ENCODE measurements around the gene UBE2A.

Gene UBE2A

DNA sequence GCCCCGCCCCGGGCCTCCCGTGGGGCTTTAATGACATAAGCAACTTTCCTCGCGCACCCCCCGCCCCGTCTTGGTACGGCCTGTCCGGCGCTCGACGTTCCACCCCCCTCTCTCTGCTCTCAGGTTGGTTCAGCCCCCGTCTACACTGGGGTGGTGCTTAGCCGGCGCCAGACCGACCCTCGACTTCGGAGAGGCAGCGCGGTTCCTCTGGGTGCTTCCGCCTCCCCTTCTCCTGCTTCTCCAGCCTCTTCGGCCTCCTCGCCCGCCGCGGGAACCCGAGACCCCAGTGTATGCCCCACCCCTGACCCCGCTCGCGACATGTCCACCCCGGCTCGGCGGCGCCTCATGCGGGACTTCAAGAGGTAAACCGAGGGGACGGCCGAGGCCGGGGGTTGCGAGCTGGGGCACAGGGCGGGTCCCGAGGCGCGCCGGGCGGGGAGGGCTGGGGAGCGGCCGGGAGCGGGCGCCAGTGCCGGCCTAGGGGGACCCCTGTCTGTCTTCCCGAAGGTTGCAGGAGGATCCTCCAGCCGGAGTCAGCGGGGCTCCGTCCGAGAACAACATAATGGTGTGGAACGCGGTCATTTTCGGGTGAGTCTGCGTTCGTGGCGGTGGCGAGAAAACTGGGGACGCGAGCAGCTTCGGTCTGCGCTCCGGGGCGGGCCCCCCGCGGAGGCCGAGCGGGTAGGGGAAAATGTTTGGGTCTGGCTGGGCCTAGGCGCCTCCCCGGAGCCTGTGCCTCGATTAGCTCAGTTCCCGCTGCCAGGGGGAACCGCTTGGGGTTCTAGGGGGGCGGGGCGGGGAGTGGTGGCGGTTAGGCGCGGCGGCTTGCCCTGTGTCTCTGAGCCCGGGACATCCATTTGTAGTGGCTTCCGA lies at the start of gene UBE2A:
TSS of gene UBE2A (plus strand) at position 170 of the 873 bp plus-strand sequence. CDS start at position 319, 149 bp downstream.
- DNase-seq (ENCODE audit: low spot score): peak; percentile 85

DNA sequence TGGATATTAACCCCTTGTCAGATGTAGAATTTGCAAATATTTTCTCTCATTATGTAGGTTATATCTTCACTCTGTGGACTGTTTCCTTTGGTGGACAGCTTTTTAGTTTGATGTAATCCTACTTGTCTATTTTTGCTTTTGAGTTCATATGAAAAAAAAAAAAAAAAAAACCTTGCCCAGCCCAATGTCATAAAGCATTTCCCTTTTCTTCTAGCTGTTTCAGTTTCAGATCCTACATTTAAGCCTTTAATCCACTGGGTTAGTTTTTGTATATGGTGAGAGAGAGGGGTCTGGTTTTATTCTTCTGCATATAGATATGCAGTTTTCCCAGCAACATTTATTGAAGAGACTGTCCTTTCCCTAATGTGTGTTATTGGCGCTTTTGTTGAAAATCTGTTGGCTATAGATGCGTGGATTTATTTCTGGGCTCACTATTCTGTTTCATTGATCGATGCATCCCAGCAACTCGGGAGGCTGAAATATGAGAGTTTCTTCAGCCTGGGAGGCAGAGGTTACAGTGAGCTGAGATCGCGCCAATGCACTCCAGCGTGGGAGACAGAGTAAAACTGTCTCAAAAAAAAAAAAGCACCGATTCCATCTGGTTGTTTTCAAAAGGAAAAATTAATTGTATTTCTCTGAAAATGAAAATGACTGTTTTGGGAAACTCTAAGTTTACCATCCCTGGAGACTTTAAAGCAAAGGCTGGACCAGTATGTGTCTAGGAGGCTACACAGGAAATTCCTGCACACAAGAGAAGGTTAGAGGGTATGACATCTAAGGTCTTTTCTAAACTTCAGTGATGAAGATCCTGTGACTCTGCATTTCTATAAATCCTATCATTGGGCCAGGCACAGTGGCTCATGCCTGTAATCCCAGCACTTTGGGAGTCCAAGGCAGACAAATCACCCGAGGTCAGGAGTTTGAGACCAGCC lies 44.8 kb upstream of the UBE2A start:
- no peak for DNase-seq (ENCODE audit: low spot score)

DNA sequence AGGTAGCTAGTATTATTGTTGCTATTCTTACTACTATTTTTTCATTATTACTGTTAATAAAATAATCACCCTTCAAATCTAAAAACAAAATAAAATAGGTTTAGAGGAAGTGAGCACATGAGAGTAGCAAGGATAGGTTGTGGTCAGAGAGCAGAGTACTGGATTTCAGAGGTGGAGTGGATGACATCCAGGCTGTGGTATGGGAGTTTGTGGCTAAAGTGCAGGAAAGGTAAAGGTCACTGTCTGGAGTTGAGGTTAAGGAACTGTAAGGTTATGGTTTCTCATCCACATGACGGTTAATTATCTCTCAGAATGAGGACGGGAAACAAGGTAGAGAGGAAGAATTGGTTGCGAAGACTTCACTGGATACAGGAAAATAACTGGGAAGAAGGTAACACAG lies 36.9 kb upstream of the UBE2A start:
- peak; percentile 45 for DNase-seq (ENCODE audit: low spot score)

DNA sequence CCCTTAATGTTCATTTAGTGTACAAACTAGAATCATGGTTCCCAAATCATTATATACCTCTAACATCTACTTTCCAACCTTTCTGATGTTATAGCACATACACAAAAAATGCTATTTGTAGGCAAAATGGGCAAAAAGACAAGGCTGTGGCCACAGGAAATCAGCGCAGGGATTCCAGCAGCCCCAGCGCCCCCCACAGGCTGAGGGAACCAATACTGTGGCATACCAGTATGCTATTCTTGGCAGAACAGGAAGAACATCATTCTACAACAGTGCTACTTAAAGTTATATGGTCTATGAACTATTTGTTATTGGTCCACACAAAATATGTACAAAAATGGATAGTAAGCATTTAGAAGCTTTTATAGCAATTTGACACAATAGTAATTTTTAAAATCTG lies 34.5 kb upstream of the UBE2A start:
- DNase-seq (ENCODE audit: low spot score): no peak

DNA sequence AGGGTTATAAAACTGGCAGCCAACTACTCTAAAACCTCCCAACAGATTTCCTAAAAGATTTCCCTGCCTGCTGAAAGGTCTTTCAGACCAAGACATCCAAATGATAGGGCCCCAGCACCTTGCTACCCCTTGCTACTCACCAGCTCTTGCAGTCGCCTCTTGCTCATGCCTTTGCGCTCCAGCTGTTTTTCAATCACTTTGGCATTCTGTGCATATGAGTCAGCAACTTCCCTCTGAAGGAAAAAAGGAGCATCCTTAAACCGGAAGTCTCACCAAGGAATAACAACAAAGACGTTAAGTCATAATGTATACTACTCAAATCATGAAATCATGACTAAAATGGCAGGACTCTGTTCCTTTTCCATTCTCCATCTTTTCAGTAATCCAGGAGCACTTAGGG lies 33.2 kb upstream of the UBE2A start:
- peak; percentile 79 for DNase-seq (ENCODE audit: low spot score)

DNA sequence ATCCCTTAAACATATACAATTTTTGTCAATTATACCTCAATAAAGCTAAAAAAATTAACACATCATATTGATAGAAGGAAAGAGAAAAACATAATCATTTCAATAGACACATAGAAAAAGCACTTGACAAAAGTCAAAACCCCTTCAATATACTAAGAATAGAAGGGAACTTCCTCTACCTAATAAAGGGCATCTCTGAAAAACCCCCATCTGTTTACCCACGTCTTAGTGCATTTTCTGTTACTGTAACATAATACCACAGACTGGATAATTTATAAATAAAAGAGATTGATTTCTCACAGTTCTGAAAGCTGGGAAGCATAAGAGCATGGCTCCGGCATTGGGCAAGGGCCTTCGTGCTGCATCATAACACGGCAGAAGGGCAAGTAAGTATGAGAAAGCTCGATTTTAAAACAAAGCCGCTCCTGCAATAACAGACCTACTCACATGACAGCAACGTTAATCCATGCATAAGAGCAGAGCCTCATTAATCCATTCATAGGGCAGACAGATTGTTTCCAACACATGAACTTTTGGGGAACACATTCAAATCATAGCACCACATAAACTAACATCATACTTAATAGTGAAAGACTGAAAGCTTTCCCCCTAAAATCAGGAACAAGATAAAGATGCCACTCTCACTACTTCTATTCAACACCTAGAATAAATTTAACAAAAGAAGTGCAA lies 24.9 kb upstream of the UBE2A start:
- DNase-seq (ENCODE audit: low spot score): no peak

DNA sequence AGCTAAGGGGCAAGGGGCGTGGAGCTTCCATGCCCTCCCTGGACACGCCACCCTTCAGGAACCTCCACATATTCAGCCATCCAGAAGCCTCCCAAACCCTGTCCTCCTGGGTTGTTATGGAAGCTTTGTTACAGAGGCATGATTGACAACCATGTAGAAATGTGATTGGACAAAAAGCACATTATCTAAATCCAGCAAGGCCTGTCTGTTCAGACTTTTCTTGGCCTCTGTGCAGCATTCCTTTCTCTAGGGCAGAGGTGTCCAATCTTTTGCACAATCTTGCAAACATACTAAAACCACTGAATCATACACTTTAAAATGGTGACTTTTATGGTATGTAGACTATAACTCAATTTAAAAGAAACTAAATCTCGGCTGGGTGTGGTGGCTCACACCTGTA lies 21.9 kb upstream of the UBE2A start:
- DNase-seq (ENCODE audit: low spot score): no peak

DNA sequence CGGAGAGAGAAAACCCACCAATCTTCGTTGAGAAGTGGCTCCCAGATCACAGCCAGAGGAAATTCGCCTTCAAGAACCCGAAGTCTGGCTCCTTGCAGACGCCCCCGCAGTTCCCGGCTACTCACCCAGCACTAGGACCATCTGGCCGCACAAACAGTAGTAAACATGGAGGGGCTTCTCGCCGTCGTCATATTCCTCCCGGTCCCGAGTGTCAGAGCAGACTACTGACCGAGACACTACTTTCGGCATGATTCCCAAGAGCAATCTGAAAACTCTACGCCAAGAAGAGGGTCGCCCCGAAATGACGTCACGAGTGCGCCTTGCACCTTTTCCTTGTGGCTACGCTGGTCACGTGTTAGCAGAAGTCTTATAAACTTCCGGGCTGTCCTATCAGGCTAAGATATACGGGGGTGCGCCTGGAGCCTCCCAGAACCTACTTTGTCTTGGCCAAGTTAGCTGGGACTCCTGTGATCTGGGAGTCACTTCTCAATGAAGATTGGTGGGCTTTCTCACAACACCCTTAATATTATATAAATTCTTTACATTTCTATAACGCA lies 9.2 kb upstream of the UBE2A start, which contains the start of gene STEEP1:
TSS of gene STEEP1 (minus strand) at position 303 of the 557 bp plus-strand sequence. CDS start at position 249, 54 bp downstream.
- DNase-seq (ENCODE audit: low spot score): peak; percentile 88

DNA sequence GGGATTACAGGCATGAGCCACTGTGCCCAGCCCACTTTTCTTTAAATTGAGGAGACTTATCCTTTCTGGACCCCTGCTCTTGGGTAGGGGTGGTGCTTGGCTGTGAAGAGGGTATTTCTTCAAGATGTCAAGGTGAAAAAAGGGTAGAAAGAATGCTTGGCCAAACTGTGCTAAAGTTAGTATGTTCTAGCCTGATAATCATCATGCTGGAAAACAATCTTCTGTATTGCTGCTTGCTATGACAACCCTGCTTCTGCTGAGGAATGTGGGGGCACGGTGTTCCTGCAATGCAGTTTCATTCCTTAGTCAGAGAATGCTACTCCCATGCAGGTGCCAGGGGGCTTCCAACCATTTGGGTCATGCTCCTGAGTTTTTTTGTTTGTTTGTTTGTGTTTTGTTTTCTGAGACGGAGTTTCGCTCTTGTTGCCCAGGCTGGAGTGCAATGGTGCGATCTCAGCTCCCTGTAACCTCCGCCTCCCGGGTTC lies 4.0 kb upstream of the UBE2A start:
- DNase-seq (ENCODE audit: low spot score): no peak

DNA sequence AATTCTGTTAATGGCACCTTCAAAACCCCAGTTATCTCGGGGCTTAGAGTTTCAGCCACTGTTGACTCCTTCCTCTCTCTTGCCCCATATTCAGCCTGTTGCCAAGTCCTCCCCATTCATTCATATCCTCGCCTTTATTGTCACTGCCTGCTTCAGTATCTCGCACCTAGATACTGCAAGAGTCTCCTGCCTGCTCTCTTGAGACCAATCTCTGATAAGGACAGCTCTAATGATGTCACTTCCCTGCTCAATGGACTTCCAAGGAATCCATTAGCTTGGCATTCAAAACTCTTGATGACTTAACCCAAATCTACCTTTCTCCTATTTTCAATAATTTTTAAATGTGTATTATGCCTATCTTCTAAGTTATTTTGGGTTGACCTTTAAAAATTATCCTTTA lies 1.1 kb upstream of the UBE2A start:
- no peak for DNase-seq (ENCODE audit: low spot score)

DNA sequence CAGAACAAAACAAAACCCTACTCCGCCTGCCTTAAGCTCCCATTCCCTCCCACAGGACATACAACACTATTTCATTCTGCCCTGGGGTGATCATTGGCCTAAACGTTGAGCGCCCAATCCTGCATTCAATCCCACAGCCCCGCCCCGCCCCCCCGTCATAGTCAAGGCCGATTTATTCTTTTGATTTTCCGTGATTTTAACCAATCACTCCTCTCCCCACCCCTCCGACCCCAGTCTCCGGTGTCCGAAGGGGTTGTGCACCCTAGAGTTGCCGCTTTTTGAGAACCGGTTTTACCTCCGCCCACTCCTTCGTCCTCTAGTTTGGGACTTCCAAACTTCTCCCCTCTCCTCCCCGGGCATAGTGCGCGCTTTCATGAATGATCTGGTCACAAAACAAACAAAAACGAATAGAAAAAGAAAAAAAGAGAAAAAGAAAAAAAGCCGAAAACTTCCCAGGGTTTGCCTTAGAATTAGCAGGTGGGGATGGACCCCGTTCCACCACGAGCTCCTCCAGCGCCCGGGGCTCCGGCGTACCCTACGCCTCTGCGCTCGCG lies 446 bp upstream of the UBE2A start:
- DNase-seq (ENCODE audit: low spot score): peak; percentile 26

DNA sequence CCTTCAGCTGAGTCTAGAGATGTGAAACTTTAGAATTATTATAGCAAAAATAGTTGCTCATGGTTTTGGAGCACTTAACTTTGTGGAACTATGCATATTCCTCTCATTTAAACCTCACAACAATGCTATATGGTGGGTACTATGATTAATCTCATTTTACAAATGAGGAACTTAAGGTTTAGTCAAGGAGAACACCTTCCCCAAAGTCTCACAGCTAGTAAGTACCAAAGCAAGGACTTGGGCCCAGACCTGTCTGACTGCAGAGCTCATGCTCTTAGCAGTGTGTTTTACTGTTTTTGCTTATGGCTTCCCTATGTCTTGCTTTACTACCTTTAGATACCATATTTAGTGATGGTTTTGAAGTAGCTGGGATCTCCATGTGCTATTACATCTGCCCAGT lies 5.1 kb downstream of the UBE2A start:
- DNase-seq (ENCODE audit: low spot score): no peak

DNA sequence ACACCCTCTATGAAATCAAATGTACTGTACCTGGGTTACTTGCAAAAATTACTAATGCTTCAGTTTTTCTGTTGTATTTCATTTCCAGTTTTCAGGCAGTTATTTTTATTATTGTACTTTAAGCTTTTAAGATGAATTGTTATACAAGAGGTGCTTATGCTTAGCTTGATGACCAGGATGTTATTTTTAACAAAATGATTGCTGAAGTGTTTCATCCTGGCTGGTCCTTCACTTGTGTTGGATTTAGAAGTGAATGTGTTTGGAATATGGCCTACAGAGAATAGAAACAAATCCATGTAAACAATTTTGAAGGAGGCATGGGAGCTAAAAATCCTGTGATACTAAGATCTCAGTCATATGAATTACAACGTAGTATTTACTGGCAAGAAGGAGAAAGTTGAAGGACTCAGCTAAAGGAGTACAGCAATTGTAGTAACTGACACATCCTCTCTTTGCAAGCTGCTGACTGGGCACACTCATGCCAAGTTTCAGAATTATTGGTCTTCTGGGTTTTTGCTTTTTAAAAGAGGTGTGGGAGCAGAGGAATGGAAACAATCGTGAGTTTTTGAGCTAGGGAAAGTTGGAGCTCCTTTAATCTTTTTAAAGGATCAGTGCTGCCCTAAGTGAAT lies 9.2 kb downstream of the UBE2A start:
- DNase-seq (ENCODE audit: low spot score): no peak

DNA sequence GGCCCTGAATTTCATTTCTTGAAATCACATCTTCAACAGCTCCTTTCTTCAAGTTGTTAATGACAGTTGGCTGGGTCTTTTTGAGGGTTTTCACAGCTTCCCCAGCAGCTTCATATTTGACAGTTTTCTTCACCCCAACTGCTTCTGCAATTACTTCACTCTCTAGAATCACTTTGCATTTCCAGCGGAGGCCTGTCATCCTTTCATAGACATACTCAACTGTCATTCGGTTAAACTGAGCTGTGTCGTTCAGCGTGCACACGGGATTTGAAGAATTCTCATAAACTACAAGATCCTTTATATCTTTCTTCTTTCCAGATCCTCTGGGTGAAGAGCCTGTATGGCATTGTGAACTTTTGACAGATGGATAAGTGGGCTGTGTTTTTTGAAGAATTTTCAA lies 15.4 kb downstream of the UBE2A start:
- DNase-seq (ENCODE audit: low spot score): no peak

DNA sequence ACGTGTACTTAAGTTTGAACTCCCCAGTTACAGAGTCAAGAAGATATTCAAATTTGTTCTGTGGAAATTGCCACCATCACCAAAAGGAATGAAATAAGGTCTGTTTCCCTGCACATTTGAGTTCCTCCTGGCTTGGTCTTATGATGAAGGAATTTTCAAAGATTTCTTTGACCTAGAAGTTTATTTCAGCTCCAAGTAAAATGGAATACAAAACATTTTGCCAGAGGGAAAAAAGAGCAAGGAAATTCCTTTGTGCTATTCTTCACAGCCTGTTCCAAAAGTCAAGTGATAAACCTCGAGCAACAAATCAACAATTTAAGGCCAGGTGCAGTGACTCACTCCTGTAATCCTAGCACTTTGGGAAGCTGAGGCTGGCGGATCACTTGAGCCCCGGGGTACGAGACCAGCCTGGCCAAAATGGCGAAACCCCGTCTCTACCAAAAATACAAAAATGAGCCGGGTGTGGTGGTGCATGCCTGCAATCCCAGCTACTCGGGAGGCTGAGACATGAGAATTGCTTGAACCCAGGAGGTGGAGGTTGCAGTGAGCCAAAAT lies 28.4 kb downstream of the UBE2A start:
- DNase-seq (ENCODE audit: low spot score): no peak

DNA sequence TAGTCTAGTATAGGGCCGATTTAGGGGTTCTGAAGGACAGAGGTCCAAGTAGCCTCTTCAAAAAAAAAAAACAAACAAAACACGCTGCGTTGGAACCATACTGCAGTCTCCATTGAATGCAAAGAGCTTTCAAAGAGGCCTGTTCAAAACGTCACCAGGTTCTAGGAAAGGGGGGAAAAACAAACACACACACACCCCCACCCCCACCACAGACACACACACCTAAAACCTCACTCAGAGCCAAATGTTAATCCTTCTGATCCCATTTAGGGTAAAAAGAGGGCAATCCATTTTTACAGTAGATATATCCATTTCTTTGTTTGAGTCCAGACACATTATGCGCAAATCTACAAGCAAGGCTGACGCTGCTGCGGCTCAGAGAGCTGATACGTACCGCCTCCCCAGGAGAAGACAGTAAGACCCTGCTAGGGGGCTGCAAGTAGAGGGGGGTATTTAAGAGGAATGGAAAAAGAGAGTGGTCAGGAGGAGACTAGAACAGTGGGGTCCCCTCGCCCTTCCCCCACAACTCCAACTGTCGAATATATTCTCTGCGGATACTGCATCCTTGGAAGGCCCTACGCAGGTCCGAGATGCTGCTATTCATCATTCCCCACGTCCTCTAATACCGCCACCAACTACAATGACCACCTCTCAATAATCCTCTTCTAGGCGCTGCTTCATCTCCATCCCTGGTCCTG lies 30.6 kb downstream of the UBE2A start:
- DNase-seq (ENCODE audit: low spot score): no peak

DNA sequence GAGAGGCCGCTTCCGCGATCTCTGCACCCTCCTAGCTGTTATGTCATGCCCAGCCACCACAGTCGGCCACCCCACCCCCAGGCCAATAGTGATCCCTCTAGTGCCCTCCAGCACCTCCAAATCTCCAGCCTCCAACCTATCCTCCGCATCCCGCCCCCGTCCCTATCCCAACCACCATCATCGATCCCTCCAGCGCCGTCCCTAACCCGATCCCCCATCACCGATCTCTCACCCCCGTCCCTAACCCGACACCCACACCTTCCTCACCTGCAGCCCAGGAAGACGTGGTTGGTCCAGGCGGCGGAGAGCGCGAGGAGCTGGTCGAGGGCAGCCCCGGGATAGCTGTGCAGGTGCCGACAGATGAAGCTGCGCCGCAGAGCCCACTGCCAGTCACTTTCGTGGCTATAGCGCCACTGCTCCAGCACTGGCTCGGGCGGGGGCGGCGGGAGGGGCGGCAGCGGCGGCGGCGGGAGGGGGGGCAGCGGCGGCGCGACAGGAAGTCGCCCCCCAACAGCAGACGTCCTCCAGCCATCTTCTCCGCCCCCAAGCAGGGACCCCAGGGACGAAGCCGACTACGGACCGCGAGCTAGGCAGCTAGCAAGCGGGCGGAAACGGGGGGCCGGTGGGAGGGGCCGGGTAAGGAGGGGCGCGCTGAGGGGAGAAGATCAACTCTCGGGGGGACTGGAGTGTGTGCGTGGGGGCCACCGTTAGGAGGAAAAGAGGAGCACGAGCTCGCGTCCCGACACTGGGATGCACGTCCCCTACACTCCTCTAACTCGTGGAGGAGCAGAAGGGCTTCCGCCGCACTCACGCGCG lies 31.3 kb downstream of the UBE2A start:
- DNase-seq (ENCODE audit: low spot score): no peak

DNA sequence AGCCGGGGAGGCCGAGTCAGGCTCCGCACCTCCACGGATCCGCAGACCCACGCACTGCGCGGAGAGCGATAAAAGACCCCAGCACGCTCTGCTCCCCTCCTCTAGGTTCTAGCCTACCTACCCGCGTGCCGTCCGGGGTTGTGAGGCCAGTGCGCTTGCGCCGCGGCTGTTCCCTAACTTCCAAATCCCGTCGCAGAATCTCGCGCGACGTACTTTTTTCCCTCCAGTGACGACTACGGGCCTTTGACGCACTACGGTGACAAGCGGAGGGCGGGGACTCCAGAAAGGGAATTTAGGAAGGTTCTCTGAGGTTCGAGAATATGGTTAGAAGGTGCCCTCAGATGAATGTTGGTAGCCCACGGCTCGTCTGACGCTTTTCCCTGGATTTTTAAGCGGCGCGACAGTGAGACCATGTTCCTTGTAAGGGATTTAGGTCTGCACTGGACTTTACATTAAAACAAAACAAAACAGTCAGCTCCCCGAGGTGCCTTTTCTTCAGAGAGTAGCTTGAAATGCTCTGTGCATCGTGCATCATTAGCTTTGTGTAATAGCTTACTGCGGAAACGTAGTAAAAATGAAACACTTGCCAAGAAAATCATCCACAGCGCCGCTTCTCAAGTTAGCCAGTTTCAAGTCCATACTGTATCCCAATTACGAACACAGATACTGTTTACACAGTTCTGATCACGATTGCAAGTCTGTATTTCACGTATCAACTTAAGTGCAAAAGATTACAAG lies 32.1 kb downstream of the UBE2A start, which contains the start of gene NKRF:
TSS of gene NKRF (minus strand) at position 145 of the 738 bp plus-strand sequence.
- DNase-seq (ENCODE audit: low spot score): peak; percentile 90
